GM12865 (cell line): ENCODE measurements around the gene MITF.
"Not testable (repeated sequence)": the region's sequence is repeated elsewhere in the genome, so short reads cannot be mapped to it uniquely, and the experiment has no call there.

Experiments used
- DNase-seq: peaks from one replicate; pipeline ENCODE4 v3.0.0; 2010; ENCODE audit warnings: low read depth
- H3K4me3 ChIP-seq: 2 replicates; pipeline ENCODE4 v1.5.1; 2011; ENCODE audit warnings: mild to moderate bottlenecking, low read depth, low read length, control low read depth
- CTCF ChIP-seq: IDR thresholded peaks from 2 replicates; pipeline ENCODE4 v1.5.1; 2011; ENCODE audit warnings: low read length, control low read depth, low read depth, inconsistent platforms; ENCODE audit not compliant: insufficient read depth; ENCODE audit errors: missing control alignments

The MITF gene

GRCh38 chr3:69900331-69900730, 161.1 kb downstream of the MITF start:
- no peak for TF ChIP-seq CTCF
- no peak overlapping the region for H3K4me3 ChIP-seq
- DNase-seq, result no peak

GRCh38 chr3:69901802-69902201, 162.5 kb downstream of the MITF start:
- no peak for TF ChIP-seq CTCF
- no peak for DNase-seq
- H3K4me3 ChIP-seq, result no peak overlapping the region

- H3K4me3 ChIP-seq, result no peak overlapping the region
- no peak for DNase-seq
- TF ChIP-seq CTCF, result no peak
Measured at GRCh38 chr3:69902386-69902785, 163.1 kb downstream of the MITF start.

GRCh38 chr3:69906351-69906966, 167.2 kb downstream of the MITF start:
- H3K4me3 ChIP-seq, result no peak overlapping the region
- DNase-seq, result no peak
- TF ChIP-seq CTCF, result no peak

- DNase-seq, result no peak
- H3K4me3 ChIP-seq, result no peak overlapping the region
- no peak for TF ChIP-seq CTCF
Measured at GRCh38 chr3:69907554-69907953, 168.3 kb downstream of the MITF start.

GRCh38 chr3:69909859-69910258, 170.6 kb downstream of the MITF start:
- DNase-seq, H3K4me3 ChIP-seq: not testable (repeated sequence)

- TF ChIP-seq CTCF, result no peak
- no peak overlapping the region for H3K4me3 ChIP-seq
- DNase-seq, result no peak
Measured at GRCh38 chr3:69913422-69913821, 174.2 kb downstream of the MITF start.

- no peak for DNase-seq
- no peak for TF ChIP-seq CTCF
- no peak overlapping the region for H3K4me3 ChIP-seq
Measured at GRCh38 chr3:69914395-69914794, 175.1 kb downstream of the MITF start.
